ENCODE results near the gene EIPR1.
"Not testable (repeated sequence)": the region's sequence is repeated elsewhere in the genome, so short reads cannot be mapped to it uniquely, and the experiment has no call there.

Gene EIPR1

DNA sequence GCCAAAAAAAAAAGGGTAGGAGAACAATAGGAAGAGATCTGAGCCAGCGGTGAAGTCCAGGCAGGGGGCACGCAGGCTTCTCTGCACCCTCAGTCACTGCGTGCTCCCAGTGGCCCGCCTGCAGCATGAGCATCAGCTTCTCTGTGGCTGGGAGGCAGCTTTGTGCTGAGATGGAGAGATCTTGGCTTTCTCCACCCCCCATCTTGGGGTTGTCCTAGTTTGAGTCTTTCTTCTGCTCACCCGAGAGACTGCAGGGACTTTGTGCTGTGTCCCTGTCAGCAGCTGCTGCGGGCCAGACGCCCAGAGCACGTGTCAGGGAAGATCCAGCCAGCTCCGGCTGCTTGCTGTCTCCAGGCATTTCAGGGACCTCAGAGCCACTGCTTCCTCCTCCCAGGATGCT is 22.2 kb upstream of the EIPR1 start:
- DNase-seq = no peak

DNA sequence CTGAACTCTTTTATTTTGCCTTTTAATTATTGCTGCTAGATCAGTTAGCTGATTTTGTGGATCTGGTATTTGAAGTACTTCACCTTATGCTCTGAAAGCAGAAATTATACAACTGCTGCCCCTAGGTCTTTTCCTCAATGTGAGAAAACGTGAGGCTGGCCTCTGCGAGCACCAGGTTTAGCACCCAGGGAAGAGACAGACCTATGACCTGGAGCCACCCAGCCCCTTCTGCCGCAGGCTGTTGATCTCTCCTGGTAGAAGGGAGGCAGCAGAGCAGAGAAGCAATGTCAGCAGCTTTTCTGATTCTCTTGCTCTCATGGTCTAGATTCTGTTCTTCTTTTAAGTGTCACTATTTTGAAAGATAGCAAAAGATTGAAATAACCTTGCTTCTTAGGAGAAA is 21.8 kb upstream of the EIPR1 start:
- DNase-seq = no peak

DNA sequence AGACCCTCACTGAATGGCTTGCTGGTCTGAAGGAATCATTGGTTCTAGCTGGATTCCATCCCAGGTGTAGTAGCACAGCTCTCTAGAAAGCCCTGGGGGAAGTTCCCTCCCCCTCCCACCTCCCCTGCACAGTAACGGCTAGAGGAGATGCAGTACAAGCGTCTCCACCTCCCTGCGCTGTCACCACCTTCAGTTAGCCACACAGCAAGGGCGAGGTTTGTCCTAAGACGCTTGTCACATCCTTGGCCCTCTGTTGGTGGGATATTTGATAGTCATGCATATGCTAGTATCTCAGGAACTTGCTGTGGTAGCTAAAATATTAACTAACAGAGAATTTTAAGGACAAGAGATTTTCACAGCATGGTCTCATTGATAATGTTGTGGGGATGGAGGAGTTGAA is 21.2 kb upstream of the EIPR1 start:
- DNase-seq = no peak

DNA sequence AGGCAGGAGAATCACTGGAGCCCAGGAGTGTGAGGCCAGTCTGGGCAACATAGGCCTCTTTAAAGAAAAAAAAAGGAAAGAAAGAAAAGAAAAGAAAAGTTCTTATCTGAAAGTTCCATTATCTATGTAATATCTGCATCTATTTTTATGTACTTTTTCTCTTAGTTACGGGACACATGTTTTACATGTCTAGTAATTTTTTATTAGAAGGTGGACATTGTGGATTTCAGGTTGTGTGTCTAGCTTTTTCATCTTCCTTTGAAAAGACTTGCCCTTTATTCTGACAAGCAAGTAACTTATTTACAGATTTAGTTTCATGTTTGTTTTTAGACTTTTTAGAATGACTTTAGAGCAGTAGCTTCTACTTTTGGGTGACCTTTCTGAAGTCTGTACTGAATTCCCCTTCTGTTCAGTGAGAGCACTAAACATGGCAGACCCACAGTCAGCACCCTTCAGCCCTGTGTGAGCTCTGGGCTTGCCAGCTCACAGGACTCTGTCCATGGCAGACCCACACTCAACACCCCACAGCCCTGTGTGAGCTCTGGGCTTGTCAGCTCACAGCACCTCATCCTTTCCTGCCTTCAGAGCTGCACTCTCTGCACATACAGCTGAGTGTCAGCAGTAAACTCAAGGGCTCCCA is 19.4 kb upstream of the EIPR1 start:
- DNase-seq = no peak

DNA sequence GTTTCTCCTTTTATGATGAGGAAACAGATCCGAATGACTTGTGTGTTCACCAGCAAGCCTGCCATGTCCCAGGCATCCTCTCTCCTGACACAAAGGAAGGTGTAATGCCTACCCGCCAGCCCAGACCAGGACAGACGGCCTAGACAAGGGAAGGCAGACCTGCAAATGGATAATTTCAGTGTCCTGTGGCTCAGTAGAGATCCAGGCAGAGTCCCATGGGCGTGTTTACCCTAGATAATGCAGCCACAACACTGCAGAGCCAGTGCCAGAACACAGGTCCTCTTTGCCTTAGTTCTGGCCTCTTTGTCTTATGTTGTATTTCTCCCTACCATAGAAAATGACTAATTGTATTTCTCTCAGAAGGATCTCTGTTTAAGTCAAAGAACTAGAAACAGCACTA is 14.6 kb upstream of the EIPR1 start:
- no peak for DNase-seq

DNA sequence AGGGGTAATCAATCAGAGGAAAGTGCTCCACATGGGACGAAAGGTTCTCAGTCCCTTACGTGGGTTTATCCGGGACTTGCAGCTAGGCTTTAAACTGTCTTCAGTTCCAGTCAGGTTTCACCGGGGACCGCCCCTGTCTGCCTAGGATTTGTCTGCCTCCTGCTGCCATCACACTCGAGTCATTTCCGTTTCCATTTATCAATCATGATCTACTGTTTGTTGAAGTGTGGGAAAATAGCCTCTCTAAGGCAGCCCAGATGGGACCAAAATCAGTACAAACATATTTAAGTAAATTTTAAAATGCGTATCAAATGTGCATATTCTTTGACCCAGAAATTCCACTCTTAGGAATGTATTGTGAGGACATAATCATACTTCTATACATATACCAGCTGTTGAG is 12.4 kb upstream of the EIPR1 start:
- DNase-seq = no peak

DNA sequence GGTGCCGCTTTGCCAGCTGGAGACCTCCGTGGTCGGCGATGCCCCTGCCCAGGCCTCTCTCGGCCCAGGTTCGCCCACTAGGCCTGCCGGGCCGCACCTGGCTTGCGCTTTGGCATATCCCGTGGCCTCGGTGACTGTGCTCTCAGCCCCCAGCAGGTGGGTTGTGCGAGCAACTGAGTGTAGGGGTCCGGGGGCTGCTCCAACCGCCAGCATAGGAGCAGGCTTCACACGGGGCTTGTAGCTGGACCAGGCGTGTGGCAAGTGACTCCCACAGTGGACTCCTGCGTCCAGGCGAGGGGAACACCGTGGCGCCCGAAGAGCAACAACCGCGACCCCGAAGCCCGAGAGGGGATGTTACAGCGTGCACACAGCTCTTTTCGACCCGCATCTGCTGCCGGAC is 11.6 kb upstream of the EIPR1 start:
- no peak for DNase-seq

DNA sequence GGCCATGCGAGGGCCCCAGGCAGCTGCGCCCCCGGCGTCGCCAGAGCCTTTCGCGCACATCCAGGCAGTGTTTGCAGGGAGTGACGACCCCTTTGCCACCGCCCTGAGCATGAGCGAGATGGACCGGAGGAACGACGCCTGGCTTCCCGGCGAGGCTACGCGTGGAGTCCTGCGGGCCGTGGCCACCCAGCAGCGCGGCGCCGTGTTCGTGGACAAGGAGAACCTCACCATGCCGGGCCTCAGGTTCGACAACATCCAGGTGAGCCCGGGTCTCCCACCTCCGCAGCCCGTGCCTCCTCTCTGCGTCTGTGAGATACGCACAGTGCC is 10.8 kb upstream of the EIPR1 start:
- DNase-seq = no peak

DNA sequence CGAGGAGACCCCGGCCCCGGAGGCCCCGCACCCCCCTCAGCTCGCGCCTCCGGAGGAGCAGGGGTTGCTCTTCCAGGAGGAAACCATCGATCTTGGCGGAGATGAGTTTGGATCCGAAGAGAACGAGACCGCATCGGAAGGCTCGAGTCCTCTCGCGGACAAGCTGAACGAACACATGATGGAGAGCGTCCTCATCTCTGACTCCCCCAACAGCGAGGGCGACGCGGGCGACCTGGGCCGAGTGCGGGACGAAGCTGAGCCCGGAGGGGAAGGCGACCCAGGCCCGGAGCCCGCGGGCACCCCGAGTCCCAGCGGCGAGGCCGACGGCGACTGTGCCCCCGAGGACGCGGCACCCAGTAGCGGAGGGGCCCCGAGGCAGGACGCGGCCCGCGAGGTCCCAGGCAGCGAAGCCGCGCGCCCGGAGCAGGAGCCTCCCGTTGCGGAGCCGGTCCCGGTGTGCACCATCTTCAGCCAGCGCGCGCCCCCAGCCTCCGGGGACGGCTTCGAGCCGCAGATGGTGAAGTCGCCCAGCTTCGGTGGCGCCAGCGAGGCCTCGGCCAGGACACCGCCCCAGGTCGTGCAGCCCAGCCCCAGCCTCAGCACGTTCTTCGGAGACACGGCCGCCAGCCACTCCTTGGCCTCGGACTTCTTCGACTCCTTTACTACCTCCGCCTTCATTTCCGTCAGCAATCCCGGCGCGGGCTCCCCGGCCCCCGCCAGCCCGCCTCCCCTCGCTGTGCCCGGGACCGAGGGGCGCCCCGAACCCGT is 10.2 kb upstream of the EIPR1 start:
- no peak for DNase-seq

DNA sequence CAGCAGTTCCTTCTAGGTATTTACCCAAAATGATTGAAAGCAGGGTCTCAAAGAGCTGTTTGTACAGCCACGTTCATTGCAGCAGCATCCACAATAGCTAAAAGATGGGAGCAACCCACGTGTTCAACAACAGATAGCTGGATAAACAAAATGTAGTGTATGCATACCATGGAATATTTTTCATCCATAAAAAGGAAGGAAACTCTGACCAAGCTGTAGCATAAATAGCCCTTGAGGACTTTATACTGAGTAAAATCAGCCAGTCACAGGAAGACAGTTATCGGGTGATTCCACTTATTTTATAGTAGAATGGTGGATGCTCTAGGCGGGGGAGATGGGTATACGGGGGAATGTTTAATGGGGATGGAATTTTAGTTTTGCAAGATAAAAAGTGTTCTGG is 9.4 kb upstream of the EIPR1 start:
- no peak for DNase-seq

DNA sequence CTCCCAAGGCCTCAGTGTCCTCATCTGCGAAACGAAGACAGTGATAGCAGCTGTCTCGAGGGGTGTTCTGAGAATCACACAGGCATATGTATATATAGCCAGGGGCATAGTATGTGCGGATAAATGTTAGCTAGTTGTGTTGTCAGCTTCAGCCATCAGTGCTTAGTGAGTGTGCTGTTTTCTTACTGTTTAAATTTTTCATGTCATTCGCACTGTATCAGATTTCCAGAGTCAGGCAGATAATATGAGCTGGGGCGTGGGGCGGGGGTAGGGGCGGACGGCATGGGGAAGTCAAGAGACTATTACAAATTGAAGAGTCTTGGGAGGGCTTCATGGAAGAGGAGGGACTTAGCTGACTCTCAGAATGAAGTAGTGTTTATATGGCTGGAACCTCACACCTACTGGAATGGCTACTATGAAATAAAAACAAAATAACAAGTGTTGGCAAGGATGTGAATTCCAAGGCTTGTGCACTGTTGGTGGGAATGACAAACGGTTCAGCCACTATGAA is 8.9 kb upstream of the EIPR1 start:
- DNase-seq = no peak

DNA sequence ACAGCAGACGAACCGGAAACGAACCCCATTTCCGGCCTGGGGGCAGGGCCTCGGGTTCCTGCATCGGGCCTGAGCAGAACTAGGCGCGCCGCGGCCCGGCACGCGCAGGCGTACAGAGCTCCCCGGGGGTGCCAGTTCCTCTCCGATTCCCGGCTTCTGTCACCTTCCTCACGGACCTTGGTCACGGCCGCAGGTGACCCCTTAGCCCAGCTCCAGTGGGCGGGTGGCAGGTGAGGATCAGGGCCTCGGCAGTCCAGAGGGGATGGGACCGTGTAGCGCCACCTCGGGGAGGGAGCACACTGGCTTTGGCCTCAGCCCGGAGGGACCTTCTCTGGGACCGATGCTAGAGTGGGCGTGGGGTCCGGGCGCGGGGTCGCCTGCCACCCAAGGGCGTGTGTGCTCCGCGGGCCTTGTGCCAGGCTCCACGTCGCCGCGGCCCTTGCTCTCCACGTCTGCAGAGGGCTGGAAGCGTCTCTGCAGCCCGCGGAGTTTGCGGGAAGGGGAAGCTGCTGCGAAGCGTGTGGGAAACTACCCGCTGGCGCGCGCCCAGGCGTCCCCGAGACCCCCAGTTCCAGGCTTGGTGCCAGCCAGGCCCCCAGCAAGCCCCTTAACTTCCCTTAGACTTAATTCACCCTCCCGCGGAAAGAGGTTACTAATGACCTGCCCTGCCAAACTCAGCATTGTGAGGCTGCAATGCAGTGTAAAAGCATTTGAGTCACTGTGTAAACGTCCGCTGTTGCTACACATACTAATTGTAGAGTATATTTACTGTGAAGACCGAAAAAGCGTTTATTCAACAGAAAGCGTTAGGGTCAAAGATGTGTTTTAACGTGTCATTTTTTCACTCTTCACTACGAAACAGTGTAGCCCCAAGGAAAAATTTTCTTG is 2.3 kb upstream of the EIPR1 start, which contains the start of gene TRAPPC12:
Gene TRAPPC12 (plus strand): TSS at position 48 of the 888 bp plus-strand sequence. CDS start 7,930 bp downstream, outside the sequence.
- peak; percentile 94 for DNase-seq

DNA sequence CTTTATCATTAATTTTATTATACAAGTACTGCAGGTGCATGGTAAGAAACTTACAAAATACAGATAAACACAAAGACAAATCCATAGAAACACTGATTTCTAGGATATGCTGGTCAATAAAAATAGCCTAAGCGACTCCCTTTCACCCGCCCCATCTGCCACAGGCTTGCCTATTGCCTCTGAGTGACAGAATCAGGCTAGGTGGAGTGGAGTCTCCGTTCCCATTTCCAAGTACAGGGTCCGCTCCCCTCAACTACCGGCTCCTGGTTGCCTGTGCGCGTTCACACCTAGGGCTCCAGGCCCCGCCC is 1.7 kb upstream of the EIPR1 start:
- no peak for DNase-seq

DNA sequence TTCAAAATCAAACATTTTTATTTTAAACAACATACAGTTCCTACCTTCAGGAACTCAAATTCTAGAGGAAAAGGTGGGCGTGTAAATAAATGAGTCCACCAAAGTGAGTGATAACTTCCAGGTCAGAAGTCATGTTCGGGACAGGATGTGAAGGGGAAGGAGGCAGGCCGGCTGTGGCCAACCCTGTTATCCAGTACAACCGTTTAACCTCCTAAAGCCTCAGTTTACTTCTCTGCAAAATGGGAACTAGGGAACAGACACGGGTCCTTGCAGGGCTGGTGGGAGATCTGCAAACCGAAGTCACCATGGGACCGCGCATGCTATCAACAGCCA is 373 bp downstream of the EIPR1 start:
- peak; percentile 40 for DNase-seq

DNA sequence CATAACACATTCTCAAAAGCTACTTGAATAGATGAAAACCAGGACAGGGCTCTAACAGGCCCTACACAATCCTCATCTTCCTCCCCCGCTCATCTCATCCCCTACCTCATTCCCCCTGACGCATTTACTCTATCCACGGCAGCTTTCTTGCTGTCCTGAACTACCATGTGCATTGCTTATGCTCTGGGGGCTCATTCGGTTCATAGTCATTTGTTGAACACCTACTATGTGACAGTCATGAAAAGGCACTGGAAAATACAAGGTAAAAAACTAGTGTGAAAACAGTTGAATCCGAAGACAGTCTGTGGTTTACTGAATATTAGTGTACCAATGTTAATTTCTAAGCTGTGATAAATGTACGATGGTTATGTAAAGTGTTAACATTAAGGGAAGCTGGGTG is 797 bp downstream of the EIPR1 start:
- DNase-seq = no peak

DNA sequence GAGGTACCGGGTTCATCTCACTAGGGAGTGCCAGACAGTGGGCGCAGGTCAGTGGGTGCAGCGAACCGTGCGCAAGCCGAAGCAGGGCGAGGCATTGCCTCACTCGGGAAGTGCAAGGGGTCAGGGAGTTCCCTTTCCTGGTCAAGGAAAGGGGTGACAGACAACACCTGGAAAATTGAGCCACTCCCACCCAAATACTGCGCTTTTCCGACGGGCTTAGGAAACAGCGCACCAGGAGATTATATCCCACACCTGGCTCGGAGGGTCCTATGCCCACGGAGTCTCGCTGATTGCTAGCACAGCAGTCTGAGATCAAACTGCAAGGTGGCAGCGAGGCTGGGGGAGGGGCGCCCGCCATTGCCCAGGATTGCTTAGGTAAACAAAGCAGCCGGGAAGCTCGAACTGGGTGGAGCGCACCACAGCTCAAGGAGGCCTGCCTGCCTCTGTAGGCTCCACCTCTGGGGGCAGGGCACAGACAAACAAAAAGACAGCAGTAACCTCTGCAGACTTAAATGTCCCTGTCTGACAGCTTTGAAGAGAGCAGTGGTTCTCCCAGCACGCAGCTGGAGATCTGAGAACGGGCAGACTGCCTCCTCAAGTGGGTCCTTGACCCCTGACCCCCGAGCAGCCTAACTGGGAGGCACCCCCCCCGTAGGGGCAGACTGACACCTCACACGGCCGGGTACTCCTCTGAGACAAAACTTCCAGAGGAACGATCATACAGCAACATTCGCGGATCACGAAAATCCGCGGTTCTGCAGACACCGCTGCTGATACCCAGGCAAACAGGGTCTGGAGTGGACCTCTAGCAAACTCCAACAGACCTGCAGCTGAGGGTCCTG is 8.1 kb downstream of the EIPR1 start:
- DNase-seq = not testable (repeated sequence)

DNA sequence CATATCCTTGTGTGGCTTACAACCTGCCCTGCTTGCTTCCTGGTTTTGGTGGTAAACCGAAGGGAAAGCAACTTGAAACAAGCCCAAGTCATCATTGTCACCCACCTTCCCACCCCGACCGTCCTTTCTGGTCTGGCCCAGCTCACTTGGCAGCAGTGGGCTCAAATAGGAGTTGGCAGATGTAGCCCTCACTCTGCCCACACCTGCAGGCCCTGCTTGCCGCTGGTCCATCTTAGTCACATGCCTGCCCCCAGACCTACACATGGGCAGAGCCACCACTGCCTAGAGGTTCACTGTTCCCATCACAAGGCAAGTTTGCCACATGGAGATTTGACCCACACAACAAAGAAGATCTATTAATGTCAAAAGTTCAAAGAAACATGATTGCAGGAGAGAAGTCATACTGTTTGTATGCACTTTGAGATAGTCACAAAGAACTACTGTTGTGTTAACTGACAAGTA is 9.3 kb downstream of the EIPR1 start:
- no peak for DNase-seq

DNA sequence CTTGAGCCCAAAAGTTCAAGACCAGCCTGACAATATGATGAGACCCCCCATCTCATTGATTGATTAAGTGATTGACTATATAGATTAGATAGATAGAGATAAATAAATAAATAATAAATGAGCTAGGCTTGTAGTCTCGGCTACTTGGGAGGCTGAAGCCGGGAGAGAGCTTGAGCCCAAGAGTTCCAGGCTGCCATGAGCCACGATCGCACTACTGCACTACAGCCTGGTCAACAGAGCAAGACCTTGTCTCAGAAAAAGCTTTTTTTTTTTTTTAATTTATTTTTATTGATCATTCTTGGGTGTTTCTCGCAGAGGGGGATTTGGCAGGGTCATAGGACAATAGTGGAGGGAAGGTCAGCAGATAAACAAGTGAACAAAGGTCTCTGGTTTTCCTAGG is 12.4 kb downstream of the EIPR1 start:
- DNase-seq = no peak

DNA sequence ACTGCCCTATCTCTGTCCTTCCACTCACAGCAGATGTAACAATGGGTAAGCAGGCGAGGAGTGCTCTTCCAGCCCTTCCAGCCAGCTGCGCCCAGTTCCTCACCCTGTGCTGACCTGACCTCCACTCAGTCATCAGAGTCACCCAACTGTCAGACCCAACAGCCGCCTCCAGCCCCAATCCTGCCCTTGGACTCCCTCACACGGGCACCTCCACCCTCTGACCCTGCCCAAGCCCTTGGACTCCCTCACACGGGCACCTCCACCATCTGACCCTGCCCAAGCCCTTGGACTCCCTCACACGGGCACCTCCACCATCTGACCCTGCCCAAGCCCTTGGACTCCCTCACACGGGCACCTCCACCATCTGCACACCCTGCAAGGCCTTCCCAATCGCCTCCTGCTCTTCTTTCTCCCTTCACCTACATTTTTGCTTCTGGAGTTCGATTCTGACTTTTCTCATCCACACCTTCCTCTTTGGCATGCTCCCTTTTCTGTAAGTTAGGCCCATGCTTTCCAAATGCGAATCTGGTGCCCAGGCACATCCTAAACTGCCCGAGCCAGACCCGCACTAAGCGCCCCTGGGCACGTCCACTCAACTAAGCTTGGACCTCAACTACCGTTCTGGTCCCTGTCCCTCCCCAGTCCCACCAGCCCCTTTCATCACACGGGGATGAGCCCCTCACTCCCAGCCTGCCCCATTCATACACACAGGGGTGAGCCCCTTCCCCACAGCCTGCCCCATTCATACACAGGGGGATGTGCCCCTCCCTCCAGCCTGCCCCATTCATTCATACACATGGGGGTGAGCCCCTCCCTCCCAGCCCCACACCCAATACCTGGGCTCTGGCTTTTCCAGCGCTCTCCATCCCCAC is 15.9 kb downstream of the EIPR1 start:
- no peak for DNase-seq

DNA sequence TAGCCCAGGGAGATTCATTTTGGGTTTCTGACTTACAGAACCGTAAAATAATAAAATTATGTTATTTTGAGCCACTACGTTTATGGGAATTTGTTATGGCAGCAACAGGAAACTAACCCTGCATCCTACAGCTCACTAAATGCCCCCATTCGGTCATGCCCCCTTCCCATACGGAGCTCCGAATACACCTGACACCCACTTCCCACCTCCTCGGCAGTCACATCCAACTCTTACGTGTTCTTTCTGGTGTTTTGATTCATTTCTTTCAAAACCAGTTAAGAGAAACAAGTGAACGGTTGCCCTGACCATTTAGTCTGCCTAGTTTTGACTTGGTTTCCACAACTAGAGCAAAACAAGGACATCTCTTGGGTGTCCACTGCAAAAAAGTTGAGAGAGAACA is 19.7 kb downstream of the EIPR1 start:
- DNase-seq = no peak

DNA sequence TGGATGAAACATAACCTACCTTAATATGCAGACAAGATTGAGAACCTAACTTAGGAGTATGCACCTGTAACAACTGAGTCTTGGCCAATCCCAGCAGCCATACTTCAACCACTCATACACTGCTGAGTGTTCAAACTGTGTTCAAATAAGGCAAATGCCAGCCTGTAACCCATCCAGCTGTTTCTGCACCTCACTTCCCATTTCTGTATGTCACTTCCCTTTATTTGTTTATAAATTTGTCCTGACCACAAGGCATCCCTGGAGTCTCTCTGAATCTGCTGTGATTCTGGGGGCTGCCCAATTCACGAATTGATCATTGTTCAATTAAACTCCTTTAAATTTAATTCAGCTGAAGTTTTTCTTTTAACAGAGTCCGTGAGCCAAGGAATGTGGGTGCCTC is 20.2 kb downstream of the EIPR1 start:
- DNase-seq = not testable (repeated sequence)

DNA sequence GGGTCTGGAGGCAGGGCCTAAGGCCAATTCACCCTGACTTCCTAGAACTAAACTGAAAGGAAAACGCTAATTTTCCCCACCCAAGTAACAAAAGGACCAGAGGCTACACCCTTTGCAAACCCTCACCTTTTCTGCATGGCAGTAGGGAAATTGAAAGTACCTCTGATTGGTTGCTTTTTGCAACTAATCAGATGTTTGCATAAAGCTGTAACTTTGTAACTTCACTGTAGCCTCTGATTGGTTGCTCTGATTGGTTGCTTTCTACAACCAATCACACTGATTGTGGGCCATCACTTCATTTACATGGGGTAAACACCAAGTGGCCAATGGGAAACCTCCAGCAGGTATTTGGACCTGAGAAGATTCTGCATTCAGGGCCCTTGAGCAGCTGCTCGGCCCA is 20.8 kb downstream of the EIPR1 start:
- no peak for DNase-seq
